NCI-H1417 treated with DMSO at 0.1 percent for 48 hours (cell line): ENCODE data around the gene ZFP30.

Source experiments
- DNase-seq: peaks from one replicate; lab custom pipeline; 2025; lab: John Stamatoyannopoulos, UW

The ZFP30 gene

DNA sequence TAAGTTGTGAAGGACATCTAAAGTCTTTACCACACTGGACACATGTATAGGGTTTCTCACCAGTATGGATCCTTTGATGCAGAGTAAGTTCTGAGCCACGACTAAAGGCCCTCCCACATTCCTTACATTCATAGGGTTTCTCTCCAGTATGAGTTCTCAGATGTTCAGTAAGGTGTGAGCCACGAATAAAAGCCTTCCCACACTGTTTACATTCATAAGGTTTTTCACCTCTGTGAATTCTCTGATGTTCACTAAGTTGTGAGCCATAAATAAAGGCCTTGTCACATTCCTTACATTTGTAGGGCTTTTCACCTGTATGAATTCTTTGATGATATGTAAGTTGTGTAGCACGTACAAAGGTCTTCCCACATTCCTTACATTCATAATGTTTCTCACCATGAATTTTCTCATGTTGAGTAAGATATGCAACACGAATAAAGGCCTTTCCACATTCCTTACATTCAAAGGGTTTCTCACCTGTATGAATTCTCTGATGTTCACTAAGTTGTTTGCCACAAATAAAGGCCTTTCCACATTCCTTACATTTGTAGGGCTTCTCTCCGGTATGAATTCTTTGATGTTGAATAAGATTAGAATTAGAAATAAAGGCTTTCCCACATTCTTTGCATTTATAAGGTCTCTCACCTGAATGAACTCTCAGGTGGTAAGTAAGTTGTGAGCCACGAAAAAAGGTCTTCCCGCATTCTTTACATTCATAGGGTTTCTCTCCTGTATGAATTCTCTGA, 90.5 kb downstream of the ZFP30 start:
- DNase-seq: no peak
